T follicular helper cell (primary cell): ENCODE measurements around the gene TMOD2.

Experiments
- DNase-seq: peaks from one replicate; pipeline ENCODE4 v3.0.0-alpha.2; 2020; ENCODE audit warnings: low read depth

TMOD2 gene

GRCh38 chr15:51735228-51736010, 16.0 kb upstream of the TMOD2 start:
- DNase-seq = no peak

- no peak for DNase-seq
Measured at GRCh38 chr15:51736069-51736468, 15.3 kb upstream of the TMOD2 start.

- peak; percentile 39 for DNase-seq
Measured at GRCh38 chr15:51736751-51737521, 14.5 kb upstream of the TMOD2 start.

- peak; percentile 47 for DNase-seq
Measured at GRCh38 chr15:51737522-51738305, 13.7 kb upstream of the TMOD2 start, which contains the start of gene LYSMD2. Gene LYSMD2 (minus strand): TSS chr15:51737655. CDS start chr15:51737622, 33 bp downstream.

GRCh38 chr15:51738553-51738952, 12.8 kb upstream of the TMOD2 start:
- DNase-seq = no peak

- no peak for DNase-seq
Measured at GRCh38 chr15:51739061-51739712, 12.2 kb upstream of the TMOD2 start.

GRCh38 chr15:51749307-51749706, 2.1 kb upstream of the TMOD2 start:
- DNase-seq = no peak

GRCh38 chr15:51750186-51750585, 1.2 kb upstream of the TMOD2 start:
- no peak for DNase-seq

- DNase-seq = no peak
Measured at GRCh38 chr15:51751697-51752683, 593 bp downstream of the TMOD2 start.

GRCh38 chr15:51752888-51753287, 1.5 kb downstream of the TMOD2 start:
- DNase-seq = no peak

- DNase-seq = no peak
Measured at GRCh38 chr15:51754267-51754666, 2.9 kb downstream of the TMOD2 start.

GRCh38 chr15:51755790-51756189, 4.4 kb downstream of the TMOD2 start:
- no peak for DNase-seq

GRCh38 chr15:51756482-51756881, 5.1 kb downstream of the TMOD2 start:
- DNase-seq = no peak

GRCh38 chr15:51757450-51757849, 6.1 kb downstream of the TMOD2 start:
- DNase-seq = no peak

- no peak for DNase-seq
Measured at GRCh38 chr15:51758645-51759044, 7.2 kb downstream of the TMOD2 start.

GRCh38 chr15:51759557-51760070, 8.2 kb downstream of the TMOD2 start:
- DNase-seq = no peak

- DNase-seq = no peak
Measured at GRCh38 chr15:51760805-51761204, 9.4 kb downstream of the TMOD2 start.

- DNase-seq = no peak
Measured at GRCh38 chr15:51765751-51766150, 14.4 kb downstream of the TMOD2 start.

- no peak for DNase-seq
Measured at GRCh38 chr15:51766341-51766740, 14.9 kb downstream of the TMOD2 start.

GRCh38 chr15:51768018-51768417, 16.6 kb downstream of the TMOD2 start:
- no peak for DNase-seq
